Upper lobe of right lung (tissue), 1 donor: ENCODE data around the gene GNPTG. TPM values are rescaled to one million over a fixed set of nuclear protein-coding genes. Genes with fewer than 3 reads are reported as not detected.
"Not testable (repeated sequence)": the region's sequence is repeated elsewhere in the genome, so short reads cannot be mapped to it uniquely, and the experiment has no call there.

Source experiments
- ATAC-seq: fragments of 200-7000 bp; cut with Tn5 transposase; one replicate; pipeline ENCODE4 v1.9.1; 2020; ENCODE audit warnings: mild to moderate bottlenecking, moderate library complexity
- DNase-seq: peaks from one replicate; pipeline ENCODE4 v3.0.0-alpha.2; 2020
- H3K27ac ChIP-seq: fragments of 200-600 bp; one replicate; pipeline ENCODE4 v1.8.0; 2022
- H3K27me3 ChIP-seq: fragments of 200-600 bp; one replicate; pipeline ENCODE4 v1.8.0; 2022; ENCODE audit warnings: mild to moderate bottlenecking
- H3K36me3 ChIP-seq: fragments of 200-600 bp; one replicate; pipeline ENCODE4 v1.8.0; 2022
- H3K4me1 ChIP-seq: fragments of 200-600 bp; one replicate; pipeline ENCODE4 v1.8.0; 2022
- H3K4me3 ChIP-seq: fragments of 200-600 bp; one replicate; pipeline ENCODE4 v1.8.0; 2022; ENCODE audit warnings: mild to moderate bottlenecking
- H3K9me3 ChIP-seq: fragments of 200-600 bp; one replicate; pipeline ENCODE4 v1.8.0; 2022
- intact Hi-C: fragments of 100-400 bp; cut with DNase I; formaldehyde crosslinking; loops from one replicate; pipeline ENCODE4 v1.11.0; 2022
- total RNA-seq: library from RNA; stranded (reverse); fragmentation: NEBNext Ultra II Directional; extraction: Animal tissue kit (Norgen Biotek cat#: 25700); gene quantifications from one replicate; pipeline ENCODE4 v1.2.1, GENCODE V29; 2021
- TF ChIP-seq, protein P1 (sequence below): fragments of 200-600 bp; IDR thresholded peaks from one replicate; pipeline ENCODE4 v1.8.0; 2022; ENCODE audit warnings: antibody characterized with exemption
- donor health status: DM: no; HTN: yes; CAD: no; lungs with severe emphysema.

Gene GNPTG
- total RNA-seq, 1 donor from 2014 or later = 82.9 TPM

- no peaks in the 10 kb centered on the region for H3K4me1 ChIP-seq
- TF ChIP-seq, protein P1, sequence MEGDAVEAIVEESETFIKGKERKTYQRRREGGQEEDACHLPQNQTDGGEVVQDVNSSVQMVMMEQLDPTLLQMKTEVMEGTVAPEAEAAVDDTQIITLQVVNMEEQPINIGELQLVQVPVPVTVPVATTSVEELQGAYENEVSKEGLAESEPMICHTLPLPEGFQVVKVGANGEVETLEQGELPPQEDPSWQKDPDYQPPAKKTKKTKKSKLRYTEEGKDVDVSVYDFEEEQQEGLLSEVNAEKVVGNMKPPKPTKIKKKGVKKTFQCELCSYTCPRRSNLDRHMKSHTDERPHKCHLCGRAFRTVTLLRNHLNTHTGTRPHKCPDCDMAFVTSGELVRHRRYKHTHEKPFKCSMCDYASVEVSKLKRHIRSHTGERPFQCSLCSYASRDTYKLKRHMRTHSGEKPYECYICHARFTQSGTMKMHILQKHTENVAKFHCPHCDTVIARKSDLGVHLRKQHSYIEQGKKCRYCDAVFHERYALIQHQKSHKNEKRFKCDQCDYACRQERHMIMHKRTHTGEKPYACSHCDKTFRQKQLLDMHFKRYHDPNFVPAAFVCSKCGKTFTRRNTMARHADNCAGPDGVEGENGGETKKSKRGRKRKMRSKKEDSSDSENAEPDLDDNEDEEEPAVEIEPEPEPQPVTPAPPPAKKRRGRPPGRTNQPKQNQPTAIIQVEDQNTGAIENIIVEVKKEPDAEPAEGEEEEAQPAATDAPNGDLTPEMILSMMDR = no peak
- H3K36me3 ChIP-seq = peaks cover 38% of the 10 kb centered on the region
- no peak for DNase-seq
- ATAC-seq = peak; percentile 7
- intact Hi-C loops = no loop called here
- H3K27ac ChIP-seq = no peak overlapping the region
- H3K4me3 ChIP-seq = no peak overlapping the region
- no peaks in the 10 kb centered on the region for H3K9me3 ChIP-seq
- no peaks in the 10 kb centered on the region for H3K27me3 ChIP-seq
These were observed 25.9 kb upstream of the GNPTG start for GRCh38 chr16:1325673-1326371.

DNA sequence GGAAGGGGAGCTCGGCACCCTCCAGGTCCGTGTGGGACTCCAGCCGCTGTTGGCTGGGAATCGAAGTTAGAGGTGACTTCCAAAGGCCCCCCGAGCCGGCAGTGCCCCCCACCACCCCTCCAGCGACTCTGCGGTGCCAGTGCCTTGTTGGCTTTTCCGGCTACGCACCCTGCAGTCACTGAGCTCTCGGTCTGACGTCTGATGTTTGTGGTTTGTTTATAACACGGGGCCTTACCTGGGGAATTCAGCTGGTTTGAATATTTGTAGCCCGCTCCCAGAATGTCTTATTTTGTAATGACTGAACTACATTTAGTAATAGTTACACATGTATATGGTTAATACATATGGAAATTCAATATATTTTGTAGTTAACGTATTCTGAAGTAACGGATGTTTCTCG is 25.3 kb upstream of the GNPTG start:
- H3K36me3 ChIP-seq = peaks cover 33% of the 10 kb centered on the region
- intact Hi-C loops = no loop called here
- H3K27me3 ChIP-seq = peaks cover 3% of the 10 kb centered on the region
- H3K9me3 ChIP-seq = no peaks in the 10 kb centered on the region
- DNase-seq (no peak), ATAC-seq (no peak)
- H3K4me1 ChIP-seq = peaks cover 3% of the 10 kb centered on the region
- TF ChIP-seq, protein P1 = no peak
- H3K27ac ChIP-seq = no peak overlapping the region
- no peak overlapping the region for H3K4me3 ChIP-seq

GRCh38 chr16:1326946-1327618 is 24.6 kb upstream of the GNPTG start:
- Histone ChIP-seq H3K4me1 (peaks cover 10% of the 10 kb centered on the region), H3K9me3 (no peaks in the 10 kb centered on the region), H3K4me3 (no peak overlapping the region), H3K27ac (no peak overlapping the region), H3K36me3 (peaks cover 28% of the 10 kb centered on the region), H3K27me3 (peaks cover 10% of the 10 kb centered on the region)
- TF ChIP-seq, protein P1 = no peak
- DNase-seq = no peak
- no peak for ATAC-seq
- intact Hi-C loops = no loop called here

DNA sequence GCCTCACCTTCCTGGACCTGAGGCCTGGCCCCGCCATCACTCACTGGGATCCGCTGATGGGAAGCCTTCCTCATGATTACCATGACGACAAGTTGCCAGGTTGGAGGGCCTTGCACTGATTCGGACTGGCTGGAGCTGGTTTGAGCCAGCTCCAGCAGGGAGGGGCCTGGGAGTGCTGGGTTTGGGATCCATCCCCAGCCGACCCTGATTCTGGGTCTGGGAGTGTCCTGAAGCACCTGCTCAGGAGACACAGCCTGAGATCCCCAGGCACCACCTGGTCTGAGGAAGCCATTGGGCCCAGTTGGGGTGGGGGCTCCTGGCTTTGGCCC is 24.1 kb upstream of the GNPTG start:
- TF ChIP-seq, protein P1 = no peak
- Histone ChIP-seq H3K4me1 (peaks cover 15% of the 10 kb centered on the region), H3K9me3 (no peaks in the 10 kb centered on the region), H3K27me3 (peaks cover 15% of the 10 kb centered on the region), H3K36me3 (peaks cover 28% of the 10 kb centered on the region), H3K4me3 (no peak overlapping the region), H3K27ac (no peak overlapping the region)
- intact Hi-C loops = no loop called here
- ATAC-seq = no peak
- DNase-seq = no peak

- peaks cover 26% of the 10 kb centered on the region for H3K36me3 ChIP-seq
- H3K4me3 ChIP-seq, intact Hi-C loops, DNase-seq, ATAC-seq, H3K27ac ChIP-seq, H3K9me3 ChIP-seq: not testable (repeated sequence)
- H3K4me1 ChIP-seq = peaks cover 21% of the 10 kb centered on the region
- H3K27me3 ChIP-seq = peaks cover 21% of the 10 kb centered on the region
These were observed 23.6 kb upstream of the GNPTG start for GRCh38 chr16:1328136-1328535.

DNA sequence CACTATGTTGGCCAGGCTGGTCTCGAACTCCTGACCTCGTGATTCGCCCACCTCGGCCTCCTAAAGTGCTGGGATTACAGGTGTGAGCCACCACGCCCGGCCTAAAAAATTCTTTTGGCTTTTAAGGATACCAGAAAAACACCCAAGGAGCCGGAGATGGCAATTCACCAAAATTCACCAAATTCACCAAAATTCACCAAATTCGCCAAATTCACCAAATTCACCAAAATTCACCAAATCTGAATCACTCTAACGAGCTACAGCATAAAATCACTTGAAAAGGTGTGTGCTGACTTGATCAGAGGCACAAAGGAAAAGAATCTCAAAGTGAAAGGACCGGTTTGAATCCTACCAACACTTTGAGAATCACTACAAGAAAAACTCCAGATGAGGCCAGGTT is 22.8 kb upstream of the GNPTG start:
- H3K27me3 ChIP-seq = peaks cover 27% of the 10 kb centered on the region
- peaks cover 18% of the 10 kb centered on the region for H3K36me3 ChIP-seq
- H3K4me3 ChIP-seq, DNase-seq, ATAC-seq, intact Hi-C loops, H3K9me3 ChIP-seq, H3K27ac ChIP-seq: not testable (repeated sequence)
- peaks cover 26% of the 10 kb centered on the region for H3K4me1 ChIP-seq
